Nucleus accumbens (tissue), 56 donors: ENCODE measurements around the gene UBE2A.

Experiments
- DNase-seq, 56 donors: peaks; one replicate each; lab custom pipeline; 2025; lab: John Stamatoyannopoulos, UW

The UBE2A gene

GRCh38 chrX:119574394-119575266 is at the start of gene UBE2A:
Gene UBE2A (plus strand): TSS chrX:119574563. CDS start chrX:119574712, 149 bp downstream.
- DNase-seq, result peak in 54 of 56 donors; percentile 14 to 89 (median 68)

- no peak for DNase-seq
Observed at GRCh38 chrX:119529345-119530276, 44.8 kb upstream of the UBE2A start.

- DNase-seq, result no peak
Observed at GRCh38 chrX:119537487-119537886, 36.9 kb upstream of the UBE2A start.

GRCh38 chrX:119539872-119540271 is 34.5 kb upstream of the UBE2A start:
- DNase-seq, result no peak

GRCh38 chrX:119541188-119541587 is 33.2 kb upstream of the UBE2A start:
- DNase-seq, result no peak

GRCh38 chrX:119549327-119550016 is 24.9 kb upstream of the UBE2A start:
- no peak for DNase-seq

GRCh38 chrX:119552508-119552907 is 21.9 kb upstream of the UBE2A start:
- no peak for DNase-seq

GRCh38 chrX:119565107-119565663 is 9.2 kb upstream of the UBE2A start, which contains the start of gene STEEP1:
Gene STEEP1 (minus strand): TSS chrX:119565409. CDS start chrX:119565355, 54 bp downstream.
- DNase-seq, result peak in 55 of 56 donors; percentile 12 to 88 (median 60)

GRCh38 chrX:119570351-119570835 is 4.0 kb upstream of the UBE2A start:
- DNase-seq, result peak in 19 of 56 donors; percentile 0 to 32 (median 10)

GRCh38 chrX:119573222-119573621 is 1.1 kb upstream of the UBE2A start:
- no peak for DNase-seq

- peak in 27 of 56 donors; percentile 0 to 64 (median 18) for DNase-seq
Observed at GRCh38 chrX:119573840-119574393, 446 bp upstream of the UBE2A start.

GRCh38 chrX:119579414-119579813 is 5.1 kb downstream of the UBE2A start:
- no peak for DNase-seq

GRCh38 chrX:119583431-119584059 is 9.2 kb downstream of the UBE2A start:
- DNase-seq, result no peak

GRCh38 chrX:119589810-119590209 is 15.4 kb downstream of the UBE2A start:
- no peak for DNase-seq

- no peak for DNase-seq
Observed at GRCh38 chrX:119602701-119603255, 28.4 kb downstream of the UBE2A start.

GRCh38 chrX:119604766-119605463 is 30.6 kb downstream of the UBE2A start:
- DNase-seq, result peak in 4 of 56 donors; percentile 2 to 19 (median 8)

- DNase-seq, result peak in 44 of 56 donors; percentile 1 to 59 (median 27)
Observed at GRCh38 chrX:119605464-119606279, 31.3 kb downstream of the UBE2A start.
